Prostate gland (tissue), 2 donors: Measurements from ENCODE around the gene COLQ. TPM values are rescaled to one million over a fixed set of nuclear protein-coding genes. Genes with fewer than 3 reads are reported as not detected.

Experiments used
- DNase-seq: peaks from one replicate; pipeline ENCODE4 v3.0.0-alpha.2; 2019; ENCODE audit warnings: low spot score
- H3K27ac ChIP-seq, 2 donors: fragments of 200-600 bp; sonication (generic); 2 replicates each; pipeline ENCODE4 v1.5.1; 2017 to 2019
- H3K27me3 ChIP-seq: fragments of 200-600 bp; sonication (generic); replicated peaks from 2 replicates; pipeline ENCODE4 v1.5.1; 2019; ENCODE audit not compliant: insufficient read depth
- H3K36me3 ChIP-seq, 2 donors: fragments of 200-600 bp; sonication (generic); 1 replicate in 1 of 2; 2 replicates in 1 of 2; pipeline versions ENCODE4 v1.5.1 to v1.8.1; 2017 to 2019
- H3K4me1 ChIP-seq: fragments of 200-600 bp; sonication (generic); replicated peaks from 2 replicates; pipeline ENCODE4 v1.5.1; 2019
- H3K4me3 ChIP-seq, 2 donors: fragments of 200-600 bp; sonication (generic); 2 replicates each; pipeline ENCODE4 v1.5.1; 2017 to 2019
- H3K9me3 ChIP-seq: fragments of 200-600 bp; sonication (generic); 2 replicates; pipeline ENCODE4 v1.5.1; 2017
- CTCF ChIP-seq, 4 experiments: fragments of 200-600 bp in 2 of 4; fragments of 450-650 bp in 2 of 4; sonication (generic) in 2 of 4; IDR thresholded peaks; 1 replicate in 3 of 4; 2 replicates in 1 of 4; pipeline ENCODE4 v1.5.1; 2016 to 2019; ENCODE audit warnings: antibody characterized with exemption in 4 of 4, mild to moderate bottlenecking in 2 of 4, moderate library complexity in 2 of 4
- POLR2A ChIP-seq: fragments of 450-650 bp; IDR thresholded peaks from one replicate; pipeline ENCODE4 v1.6.1; 2016; ENCODE audit warnings: antibody characterized with exemption, mild to moderate bottlenecking
- POLR2AphosphoS5 ChIP-seq: sonication (generic); formaldehyde crosslinking; IDR thresholded peaks from one replicate; pipeline ENCODE4 v1.6.1; 2017; ENCODE audit warnings: antibody characterized with exemption
- WGBS: methylation state at CpG from one replicate; pipeline ENCODE4 v1.1.5; 2018; 5-methylcytosine and 5-hydroxymethylcytosine counted together
- intact Hi-C: fragments of 100-400 bp; cut with DNase I; formaldehyde crosslinking; loops from one replicate; pipeline ENCODE4 v1.14.2; 2022
- total RNA-seq, 2 donors: library from RNA; depleted of rRNA; stranded (reverse); fragments of >200 nt; gene quantifications; one replicate each; pipeline ENCODE4 v1.1.0, GENCODE V29; 2016

Gene COLQ
- total RNA-seq, 2 donors from 2014 or later = 0.87 to 3.9 TPM

DNA sequence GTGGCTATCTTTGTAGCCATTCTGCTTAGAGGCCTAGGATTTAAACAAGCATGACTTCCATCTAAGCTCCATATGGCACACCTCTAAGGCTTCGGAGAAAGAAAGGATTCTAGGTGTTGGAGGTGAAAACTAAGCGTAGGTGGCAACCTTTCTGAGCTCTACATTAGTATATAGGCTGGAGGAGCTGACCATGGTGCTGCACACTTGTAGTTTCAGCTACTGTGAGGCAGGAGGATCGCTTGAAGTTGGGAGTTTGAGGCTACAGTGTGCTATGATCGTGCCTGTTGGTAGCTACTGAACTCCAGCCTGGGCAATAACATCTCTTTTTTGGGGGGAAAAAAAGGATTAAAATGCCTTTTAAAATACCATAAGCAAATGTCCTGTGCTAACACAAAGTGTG lies 86.8 kb downstream of the COLQ start:
- DNase-seq = no peak
- Histone ChIP-seq H3K4me1 (peaks cover 7% of the 10 kb centered on the region), H3K27me3 (no peaks in the 10 kb centered on the region), H3K27ac (no peak overlapping the region), H3K36me3 (peaks cover 3% of the 10 kb centered on the region in 2 donors), H3K9me3 (no peaks in the 10 kb centered on the region), H3K4me3 (no peak overlapping the region)
- TF ChIP-seq POLR2AphosphoS5 = no peak
- no peak for TF ChIP-seq CTCF (IDR thresholded peaks at IDR 0.05)
- TF ChIP-seq POLR2A = no peak
- intact Hi-C loops = no loop called here
- 94% methylated on average over 4 of the region's 4 CpGs for WGBS

DNA sequence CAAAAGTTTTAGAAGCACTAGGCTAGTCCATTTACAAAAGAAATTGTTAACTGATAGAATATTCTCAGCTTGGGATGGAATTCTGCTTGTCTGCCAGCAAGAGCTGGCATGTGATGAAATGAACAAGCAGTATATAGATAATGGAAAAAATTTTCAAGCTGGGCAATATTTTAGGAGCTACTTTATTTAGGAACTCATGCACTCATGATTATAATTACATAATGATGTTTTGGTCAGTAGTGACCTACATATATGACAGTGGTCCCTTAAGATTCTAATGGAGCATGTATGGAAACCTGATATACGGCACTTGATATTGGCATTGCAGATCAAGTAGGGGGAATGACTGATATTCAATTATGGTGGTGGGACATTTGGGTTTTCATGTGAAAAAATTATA lies 88.0 kb downstream of the COLQ start:
- TF ChIP-seq CTCF (IDR thresholded peaks at IDR 0.05) (no peak), POLR2A (no peak), POLR2AphosphoS5 (no peak)
- H3K27ac ChIP-seq = no peak overlapping the region
- no peak overlapping the region for H3K4me3 ChIP-seq
- intact Hi-C loops = no loop called here
- H3K4me1 ChIP-seq = peaks cover 7% of the 10 kb centered on the region
- no peaks in the 10 kb centered on the region for H3K9me3 ChIP-seq
- H3K36me3 ChIP-seq = peaks cover 3% of the 10 kb centered on the region in 2 donors
- H3K27me3 ChIP-seq = no peaks in the 10 kb centered on the region
- DNase-seq = no peak
- whole genome bisulfite sequencing = 100% methylated on average over 1 of the region's 1 CpG

DNA sequence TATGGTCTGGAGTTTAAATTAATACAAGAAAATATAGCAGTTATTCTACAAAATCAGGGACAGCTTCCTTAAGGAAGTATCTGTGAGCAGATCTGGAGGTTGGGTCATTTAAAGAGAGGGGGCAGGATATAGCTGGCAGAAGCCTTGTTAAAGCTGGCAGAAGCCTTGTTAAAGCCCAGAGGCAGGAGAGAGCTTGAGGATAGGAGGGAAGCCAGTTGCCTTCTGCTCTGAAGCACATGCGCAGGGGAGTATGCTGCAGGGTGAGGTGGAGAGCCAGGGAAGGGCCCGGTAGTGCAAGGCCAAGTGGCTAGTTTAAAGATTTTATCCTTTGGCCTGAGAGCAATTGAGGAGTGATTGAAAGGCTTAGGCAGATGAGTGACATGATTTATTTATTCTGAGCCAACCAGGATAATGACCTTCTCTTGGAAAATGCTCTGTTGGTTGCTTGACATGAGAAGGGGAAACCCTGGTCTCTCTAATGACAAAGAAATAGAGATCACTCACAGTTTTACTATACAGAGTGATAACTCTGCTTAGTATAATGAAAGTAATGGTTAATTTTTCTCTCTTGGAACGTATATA lies 90.2 kb downstream of the COLQ start:
- peaks cover 11% of the 10 kb centered on the region for H3K4me1 ChIP-seq
- no peaks in the 10 kb centered on the region for H3K27me3 ChIP-seq
- no peak overlapping the region for H3K4me3 ChIP-seq
- no peaks in the 10 kb centered on the region for H3K9me3 ChIP-seq
- intact Hi-C loops = no loop called here
- TF ChIP-seq POLR2AphosphoS5 (no peak), CTCF (IDR thresholded peaks at IDR 0.05) (no peak), POLR2A (no peak)
- H3K27ac ChIP-seq = no peak overlapping the region
- H3K36me3 ChIP-seq = no peaks in the 10 kb centered on the region
- WGBS = 61% methylated on average over 3 of the region's 3 CpGs
- DNase-seq = no peak

- Histone ChIP-seq H3K27me3 (no peaks in the 10 kb centered on the region), H3K36me3 (no peaks in the 10 kb centered on the region), H3K4me1 (peaks cover 17% of the 10 kb centered on the region), H3K9me3 (no peaks in the 10 kb centered on the region), H3K4me3 (no peak overlapping the region), H3K27ac (no peak overlapping the region)
- DNase-seq = no peak
- 89% methylated on average over 1 of the region's 1 CpG for WGBS
- intact Hi-C loops = no loop called here
- no peak for TF ChIP-seq CTCF (IDR thresholded peaks at IDR 0.05)
- TF ChIP-seq POLR2A = no peak
- TF ChIP-seq POLR2AphosphoS5 = no peak
Measured at GRCh38 chr3:15430624-15431023, 90.9 kb downstream of the COLQ start.

DNA sequence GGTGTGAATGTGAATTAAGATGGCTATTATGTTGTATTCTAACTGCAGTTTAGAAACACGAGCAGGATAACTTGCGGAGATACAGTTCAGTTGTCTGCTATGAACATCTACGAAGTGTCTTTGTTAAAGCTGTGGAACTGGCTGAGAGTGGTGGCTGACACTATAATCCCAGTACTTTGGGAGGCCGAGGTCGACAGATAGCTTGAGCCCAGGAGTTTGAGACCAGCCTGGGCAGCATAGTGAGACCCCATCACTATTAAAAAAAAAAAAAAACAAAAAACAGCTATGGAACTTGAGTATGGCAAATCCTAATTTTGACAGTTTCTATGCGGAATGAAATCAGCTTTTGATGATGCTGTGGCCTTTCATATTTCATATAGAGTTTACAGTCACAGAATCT lies 92.4 kb downstream of the COLQ start:
- WGBS = 89% methylated on average over 6 of the region's 6 CpGs
- Histone ChIP-seq H3K36me3 (no peaks in the 10 kb centered on the region), H3K4me1 (peaks cover 17% of the 10 kb centered on the region), H3K9me3 (no peaks in the 10 kb centered on the region), H3K27ac (no peak overlapping the region), H3K4me3 (peak overlapping the region in 1 of 2 donors; percentile 57), H3K27me3 (no peaks in the 10 kb centered on the region)
- intact Hi-C loops = loop anchor here (5.0 kb wide), 1 partner anchor 128 kb away; no protein-coding TSS in a partner anchor
- DNase-seq = no peak
- no peak for TF ChIP-seq CTCF (IDR thresholded peaks at IDR 0.05)
- no peak for TF ChIP-seq POLR2AphosphoS5
- no peak for TF ChIP-seq POLR2A
